Parathyroid adenoma (tissue), 2 donors: ENCODE data around the gene TMEM116.

Experiments
- H2AFZ ChIP-seq: fragments of 300-600 bp; sonication (generic); one replicate; pipeline ENCODE4 v1.7.0; 2017; ENCODE audit warnings: antibody characterized with exemption, mild to moderate bottlenecking
- H3K27ac ChIP-seq: fragments of 300-600 bp; sonication (generic); one replicate; pipeline ENCODE4 v1.7.0; 2017
- H3K27me3 ChIP-seq: fragments of 300-600 bp; sonication (generic); one replicate; pipeline ENCODE4 v1.7.0; 2017; ENCODE audit warnings: low read length; ENCODE audit not compliant: control insufficient read depth, insufficient read depth
- H3K36me3 ChIP-seq: fragments of 300-600 bp; sonication (generic); one replicate; pipeline ENCODE4 v1.7.0; 2017; ENCODE audit warnings: low read length; ENCODE audit not compliant: control insufficient read depth, insufficient read depth
- H3K4me1 ChIP-seq: fragments of 300-600 bp; sonication (generic); one replicate; pipeline ENCODE4 v1.7.0; 2017; ENCODE audit warnings: control low read depth
- H3K4me2 ChIP-seq: fragments of 300-600 bp; sonication (generic); one replicate; pipeline ENCODE4 v1.7.0; 2017; ENCODE audit warnings: low read length
- H3K4me3 ChIP-seq: fragments of 300-600 bp; sonication (generic); one replicate; pipeline ENCODE4 v1.7.0; 2017; ENCODE audit warnings: low read depth, low read length
- H3K79me2 ChIP-seq: fragments of 300-600 bp; sonication (generic); one replicate; pipeline ENCODE4 v1.7.0; 2017; ENCODE audit warnings: control low read depth
- H3K9ac ChIP-seq: fragments of 300-600 bp; sonication (generic); one replicate; pipeline ENCODE4 v1.7.0; 2017; ENCODE audit warnings: mild to moderate bottlenecking
- H3K9me3 ChIP-seq: fragments of 300-600 bp; sonication (generic); one replicate; pipeline ENCODE4 v1.7.0; 2017; ENCODE audit warnings: low read length; ENCODE audit not compliant: control insufficient read depth
- CTCF ChIP-seq: fragments of 300-600 bp; sonication (generic); IDR thresholded peaks from one replicate; pipeline ENCODE4 v1.7.0; 2017; ENCODE audit warnings: antibody characterized with exemption, mild to moderate bottlenecking
- donor health status: primary hyperparathyroidism.

The TMEM116 gene

GRCh38 chr12:111991946-111992345 lies 21.0 kb downstream of the TMEM116 start:
- Histone ChIP-seq H3K4me1 (peaks cover 15% of the 10 kb centered on the region), H3K27me3 (no peaks in the 10 kb centered on the region), H3K4me2 (no peak overlapping the region), H3K27ac (no peak overlapping the region), H3K79me2 (no peaks in the 10 kb centered on the region), H3K4me3 (no peak overlapping the region), H3K9ac (no peak overlapping the region), H3K36me3 (no peaks in the 10 kb centered on the region), H2AFZ (no peak overlapping the region), H3K9me3 (no peaks in the 10 kb centered on the region)
- TF ChIP-seq CTCF: no peak

- TF ChIP-seq CTCF: no peak
- H3K9me3 ChIP-seq: no peaks in the 10 kb centered on the region
- H3K4me1 ChIP-seq: peaks cover 15% of the 10 kb centered on the region
- no peaks in the 10 kb centered on the region for H3K79me2 ChIP-seq
- H3K4me3 ChIP-seq: no peak overlapping the region
- H2AFZ ChIP-seq: no peak overlapping the region
- H3K4me2 ChIP-seq: no peak overlapping the region
- no peaks in the 10 kb centered on the region for H3K36me3 ChIP-seq
- H3K27me3 ChIP-seq: no peaks in the 10 kb centered on the region
- no peak overlapping the region for H3K27ac ChIP-seq
- H3K9ac ChIP-seq: no peak overlapping the region
Observed at GRCh38 chr12:111991535-111991934, 21.4 kb downstream of the TMEM116 start.

GRCh38 chr12:111984820-111985219 lies 28.1 kb downstream of the TMEM116 start:
- Histone ChIP-seq H3K79me2 (peaks cover 18% of the 10 kb centered on the region), H3K9me3 (no peaks in the 10 kb centered on the region), H3K4me1 (no peaks in the 10 kb centered on the region), H3K4me2 (no peak overlapping the region), H2AFZ (no peak overlapping the region), H3K9ac (no peak overlapping the region), H3K27me3 (no peaks in the 10 kb centered on the region), H3K36me3 (no peaks in the 10 kb centered on the region), H3K27ac (no peak overlapping the region), H3K4me3 (no peak overlapping the region)
- TF ChIP-seq CTCF: no peak

GRCh38 chr12:111981987-111982386 lies 31.0 kb downstream of the TMEM116 start:
- H3K9me3 ChIP-seq: no peaks in the 10 kb centered on the region
- H3K9ac ChIP-seq: no peak overlapping the region
- H3K4me3 ChIP-seq: no peak overlapping the region
- no peak for TF ChIP-seq CTCF
- no peaks in the 10 kb centered on the region for H3K27me3 ChIP-seq
- H3K27ac ChIP-seq: no peak overlapping the region
- peaks cover 18% of the 10 kb centered on the region for H3K79me2 ChIP-seq
- no peaks in the 10 kb centered on the region for H3K36me3 ChIP-seq
- H3K4me1 ChIP-seq: no peaks in the 10 kb centered on the region
- H3K4me2 ChIP-seq: no peak overlapping the region
- H2AFZ ChIP-seq: no peak overlapping the region

GRCh38 chr12:111980598-111980997 lies 32.4 kb downstream of the TMEM116 start:
- TF ChIP-seq CTCF: no peak
- Histone ChIP-seq H3K4me2 (no peak overlapping the region), H3K27ac (no peak overlapping the region), H3K9me3 (no peaks in the 10 kb centered on the region), H3K36me3 (no peaks in the 10 kb centered on the region), H3K4me1 (no peaks in the 10 kb centered on the region), H2AFZ (no peak overlapping the region), H3K27me3 (no peaks in the 10 kb centered on the region), H3K79me2 (peaks cover 15% of the 10 kb centered on the region), H3K9ac (no peak overlapping the region), H3K4me3 (no peak overlapping the region)
